GOT3 (cell line): ENCODE results near the gene FAM209A.
"Not testable (repeated sequence)": the region's sequence is repeated elsewhere in the genome, so short reads cannot be mapped to it uniquely, and the experiment has no call there.

Source experiments
- DNase-seq: peaks from one replicate; lab custom pipeline; 2025; ENCODE audit warnings: mixed read lengths; lab: John Stamatoyannopoulos, UW

The FAM209A gene

GRCh38 chr20:56540415-56540814 is 15.9 kb downstream of the FAM209A start:
- DNase-seq: no peak

DNA sequence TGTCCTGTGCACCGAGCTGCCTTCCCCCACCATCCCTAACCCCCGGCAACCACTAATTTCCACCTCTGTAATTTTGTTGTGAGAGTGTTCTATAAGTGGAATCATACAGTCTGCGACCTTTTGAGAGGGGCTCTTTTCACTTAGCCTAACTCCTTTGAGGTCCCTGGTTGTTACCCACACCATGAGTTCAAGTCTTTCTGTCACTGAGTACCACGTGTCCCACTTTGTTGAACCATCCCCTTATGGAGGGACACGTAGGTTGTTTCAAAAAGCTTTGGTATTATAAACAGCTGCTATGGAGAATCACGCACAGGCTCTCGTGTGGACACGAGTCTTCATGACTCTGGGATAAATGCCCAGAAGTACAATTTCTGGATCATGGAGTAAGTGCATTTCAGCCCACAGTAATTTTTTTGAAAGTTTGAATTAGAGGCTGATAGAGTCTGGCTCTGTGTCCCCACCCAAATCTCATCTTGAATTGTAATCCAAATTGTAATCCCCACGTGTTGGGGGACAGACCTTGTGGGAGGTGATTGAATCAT is 18.0 kb downstream of the FAM209A start:
- no peak for DNase-seq

- no peak for DNase-seq
Measured at GRCh38 chr20:56551571-56551970, 27.0 kb downstream of the FAM209A start.

DNA sequence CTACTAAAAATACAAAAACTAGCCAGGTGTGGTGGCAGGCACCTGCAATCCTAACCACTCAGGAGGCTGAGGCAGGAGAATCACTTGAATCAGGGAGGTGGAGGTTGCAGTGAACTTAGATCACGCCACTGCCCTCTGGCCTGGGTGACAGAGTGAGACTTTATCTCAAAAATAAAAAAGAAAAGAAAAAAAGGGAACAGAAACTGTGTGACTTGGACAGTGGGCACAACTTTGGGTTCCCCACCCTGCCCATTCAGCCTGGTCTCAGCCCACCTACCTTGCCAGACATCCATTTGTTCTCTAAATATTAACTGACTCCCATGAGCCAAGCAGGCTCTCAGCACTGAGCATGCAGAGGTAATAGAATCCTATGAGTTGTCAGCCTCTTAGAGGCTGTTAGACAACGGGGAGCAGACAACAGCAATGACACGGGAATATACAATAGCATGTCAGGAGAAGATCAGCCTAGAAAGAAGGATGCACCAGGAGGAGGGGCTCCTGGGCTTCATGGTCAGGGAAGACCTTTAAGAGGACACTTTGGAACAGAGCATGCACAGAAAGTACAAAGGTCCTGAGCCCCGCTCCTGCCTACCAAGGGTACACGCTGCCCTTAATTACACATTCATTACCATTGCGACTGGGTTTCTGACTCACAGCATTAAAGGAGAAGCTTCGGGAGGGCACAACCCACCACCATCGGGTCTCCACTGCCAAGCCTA is 28.5 kb downstream of the FAM209A start:
- DNase-seq: no peak

DNA sequence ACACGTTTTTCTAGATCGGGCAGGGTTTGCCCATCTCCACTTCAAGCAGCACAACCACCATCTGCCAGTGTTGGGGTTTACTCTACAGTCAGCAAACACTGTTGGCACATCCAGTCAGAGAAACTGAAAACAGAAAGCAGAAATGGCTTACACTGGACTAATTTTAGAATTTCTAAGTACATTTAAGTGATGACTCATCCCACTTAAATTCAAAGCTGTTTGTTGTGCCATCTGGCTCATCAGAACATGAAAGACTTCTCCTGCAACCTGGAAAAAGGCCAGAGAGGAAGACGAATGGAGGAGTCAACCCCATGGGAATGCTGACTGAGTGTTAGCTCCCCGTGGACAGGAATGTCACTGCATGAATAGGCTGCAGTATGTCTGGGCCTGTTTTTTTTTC is 30.3 kb downstream of the FAM209A start:
- DNase-seq: peak; percentile 44

DNA sequence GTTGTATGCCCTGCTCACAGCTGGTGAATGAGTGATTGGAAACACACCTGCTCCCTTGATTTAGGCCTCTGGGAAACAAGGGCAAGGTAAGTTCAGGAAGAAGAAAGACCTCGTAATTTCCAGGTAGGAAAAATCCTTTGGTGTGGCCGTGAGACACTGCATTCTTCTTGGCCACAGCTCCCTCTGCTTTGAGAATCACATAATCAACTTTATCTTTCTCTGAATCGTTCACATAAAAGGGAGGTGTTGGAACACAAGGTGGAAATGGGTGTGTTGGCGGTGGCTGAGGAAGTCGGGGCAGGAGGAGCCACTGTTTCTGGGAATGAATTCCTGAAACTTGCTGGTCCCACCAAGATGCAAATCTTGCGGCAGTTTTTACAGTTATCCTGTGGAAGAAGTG is 34.4 kb downstream of the FAM209A start:
- DNase-seq: no peak

DNA sequence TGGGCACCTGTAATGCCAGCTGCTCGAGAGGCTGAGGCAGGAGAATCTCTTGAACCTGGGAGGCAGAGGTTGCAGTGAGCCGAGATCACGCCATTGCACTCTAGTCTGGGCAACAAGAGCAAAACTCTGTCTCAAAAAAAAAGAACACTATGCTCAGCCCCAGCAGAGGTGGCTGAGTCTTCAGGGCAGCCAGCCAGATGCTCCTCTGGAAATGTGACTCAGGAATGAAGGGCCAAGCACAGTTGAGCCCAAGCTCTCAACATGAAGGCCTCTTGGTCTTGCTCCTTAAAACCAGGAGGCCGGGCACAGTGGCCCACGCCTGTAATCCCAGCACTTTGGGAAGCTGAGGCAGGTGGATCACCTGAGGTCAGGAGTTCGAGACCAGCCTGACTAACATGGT is 40.0 kb downstream of the FAM209A start:
- not testable (repeated sequence) for DNase-seq

- no peak for DNase-seq
Measured at GRCh38 chr20:56565511-56565910, 41.0 kb downstream of the FAM209A start.

- DNase-seq: no peak
Measured at GRCh38 chr20:56566621-56567020, 42.1 kb downstream of the FAM209A start.

GRCh38 chr20:56570832-56571231 is 46.3 kb downstream of the FAM209A start:
- no peak for DNase-seq

- DNase-seq: no peak
Measured at GRCh38 chr20:56572172-56572571, 47.6 kb downstream of the FAM209A start.

- DNase-seq: no peak
Measured at GRCh38 chr20:56573986-56574385, 49.4 kb downstream of the FAM209A start.

DNA sequence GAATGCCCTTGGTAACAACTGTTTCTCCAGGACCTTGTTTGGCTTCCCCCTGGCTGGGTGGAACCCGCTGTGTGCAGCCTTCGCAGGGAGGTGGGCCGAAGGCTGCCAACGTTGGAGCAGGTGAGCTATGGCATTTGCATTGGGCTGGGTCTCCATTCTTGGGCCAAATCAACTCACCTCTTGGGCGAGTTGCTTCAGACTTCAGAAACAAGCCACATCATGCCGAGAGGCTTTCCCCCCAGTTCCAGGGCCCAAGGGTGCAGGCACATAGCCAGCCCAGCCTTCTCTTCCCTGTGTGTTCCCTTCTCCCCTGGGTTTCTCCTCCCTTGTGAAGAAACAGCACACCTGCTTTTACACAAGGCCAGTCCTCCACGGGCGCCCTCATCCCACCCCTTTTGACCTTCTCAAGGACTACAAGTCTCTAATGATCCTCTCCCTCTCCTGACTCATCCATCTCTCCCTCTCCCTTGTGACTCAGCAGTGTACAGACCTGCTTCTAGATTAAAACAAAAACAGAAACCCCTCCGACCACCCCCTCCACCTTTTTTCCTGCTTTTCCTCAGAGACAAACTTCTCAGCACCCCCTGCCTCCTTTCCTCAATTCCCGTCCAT is 50.1 kb downstream of the FAM209A start:
- DNase-seq: no peak

DNA sequence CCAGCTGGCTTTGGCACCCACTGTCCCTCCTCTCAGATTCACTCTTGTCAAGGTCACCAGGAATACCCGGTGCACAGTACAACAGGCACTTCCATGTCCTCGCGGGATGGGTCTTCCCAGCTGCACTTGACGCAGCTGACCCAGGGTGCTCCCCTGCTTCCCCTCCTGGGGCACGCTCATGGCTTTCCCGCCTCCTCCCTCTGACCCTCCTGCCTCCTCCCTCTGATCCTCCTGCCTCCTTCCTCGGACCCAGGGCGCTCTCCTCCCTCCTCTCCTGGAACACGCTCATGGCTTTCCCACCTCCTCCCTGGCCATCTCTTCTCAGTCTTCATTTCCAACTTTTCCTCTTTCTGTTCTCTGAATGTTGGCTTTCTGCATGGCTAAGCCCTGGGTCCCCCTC is 50.6 kb downstream of the FAM209A start:
- no peak for DNase-seq
